T-helper 9 cell (primary cell): ENCODE measurements around the gene SLC4A7.
A peak's percentile ranks its signal among the peaks of the same experiment; 100 is the strongest.
"Not testable (repeated sequence)": the region's sequence is repeated elsewhere in the genome, so short reads cannot be mapped to it uniquely, and the experiment has no call there.

Experiments
- DNase-seq: peaks from one replicate; pipeline ENCODE4 v3.0.0-alpha.2; 2020

SLC4A7 gene

DNA sequence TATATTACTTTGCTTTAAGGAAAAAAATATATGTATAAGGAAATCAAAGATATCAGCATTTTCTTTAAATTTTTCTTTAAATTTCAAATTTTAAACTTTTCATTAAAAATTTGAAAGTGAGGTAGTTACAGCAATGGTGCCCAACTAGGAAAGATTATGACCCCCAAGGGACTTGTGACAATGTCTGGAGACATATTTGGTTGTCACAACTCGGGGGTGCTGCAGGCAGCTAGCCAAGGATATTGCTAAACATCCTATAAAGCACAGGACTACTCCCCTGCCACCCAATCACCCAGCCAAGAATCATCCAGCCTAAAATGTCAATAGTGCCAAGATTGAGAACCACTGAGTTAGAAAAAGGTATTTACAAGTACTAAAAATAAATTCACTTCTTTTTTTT is 57.3 kb downstream of the SLC4A7 start:
- DNase-seq, result no peak

DNA sequence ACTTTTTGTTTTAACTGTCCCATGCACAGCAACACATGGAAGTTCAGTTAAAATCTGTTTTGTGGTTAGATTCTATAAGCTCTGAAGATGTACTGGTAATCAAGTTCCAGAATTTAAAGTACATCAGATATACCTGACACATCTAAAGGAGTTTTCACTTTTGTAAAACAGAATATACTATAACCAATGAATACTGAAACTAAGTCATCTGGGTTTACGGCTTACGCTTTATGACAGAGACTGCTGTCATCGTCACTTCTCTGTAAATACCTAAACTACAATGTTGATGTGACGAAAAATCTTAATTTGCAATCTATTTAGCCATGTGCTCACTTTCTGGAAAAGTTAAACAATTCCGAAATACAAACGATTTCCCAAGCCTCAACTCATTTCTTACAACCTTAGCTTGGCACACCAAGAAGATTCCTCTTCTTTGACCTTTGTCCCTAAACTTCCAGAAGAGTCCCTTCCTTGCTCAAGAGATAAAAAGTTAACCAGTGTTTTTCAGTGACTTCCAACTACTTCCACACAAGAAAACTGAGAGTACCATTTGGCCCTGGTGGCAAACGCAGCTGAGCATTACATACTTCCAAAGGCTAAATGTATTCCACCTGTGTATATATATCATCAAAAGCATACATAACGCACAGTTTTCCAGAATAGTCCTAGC is 58.2 kb downstream of the SLC4A7 start:
- DNase-seq, result no peak

DNA sequence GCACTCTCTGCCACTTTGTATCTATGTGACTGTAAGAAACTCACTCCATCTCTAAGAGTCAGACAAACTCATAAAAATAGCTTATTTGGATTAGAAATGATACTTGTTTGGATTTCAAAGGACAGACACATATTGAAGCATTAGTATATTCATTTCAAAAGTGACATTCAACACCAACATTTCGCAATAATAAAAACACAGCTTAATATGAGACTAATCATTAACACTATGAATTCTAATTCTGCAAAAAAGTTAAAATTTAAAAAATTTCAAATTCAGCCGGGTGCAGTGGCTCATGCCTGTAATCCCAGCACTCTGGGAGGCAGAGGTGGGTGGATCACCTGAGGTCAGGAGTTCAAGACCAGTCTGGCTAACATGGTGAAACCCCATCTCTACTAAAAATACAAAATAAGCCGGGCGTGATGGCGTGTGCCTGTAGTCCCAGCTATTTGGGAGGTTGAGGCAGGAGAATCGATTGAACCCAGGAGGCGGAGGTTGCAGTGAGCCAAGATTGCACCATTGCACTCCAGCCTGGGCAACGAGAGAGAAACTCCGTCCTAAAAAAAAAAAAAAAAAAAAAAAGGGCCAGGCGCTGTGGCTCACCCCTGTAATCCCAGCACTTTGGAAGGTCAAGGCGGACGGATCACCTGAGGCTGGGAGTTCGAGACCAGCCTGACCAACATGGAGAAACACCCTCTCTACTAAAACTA is 59.2 kb downstream of the SLC4A7 start:
- DNase-seq, result not testable (repeated sequence)

DNA sequence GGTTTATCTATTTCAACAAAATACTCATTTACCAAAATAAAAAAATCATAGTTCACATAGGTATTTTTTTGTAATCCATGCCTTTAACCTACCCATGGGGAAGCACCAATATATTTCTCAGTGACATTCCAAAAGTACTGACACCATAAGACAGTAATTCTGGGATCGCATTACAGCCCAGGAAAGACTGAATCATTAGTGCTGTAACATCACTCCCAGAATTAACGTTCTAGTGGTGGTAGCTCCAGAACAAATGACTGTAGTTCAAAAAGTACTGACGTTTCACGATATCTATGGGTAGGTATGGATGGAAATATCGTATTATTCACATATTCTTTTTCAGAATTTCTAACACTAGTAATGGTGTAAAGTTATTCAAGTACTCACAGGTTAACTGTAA is 60.7 kb downstream of the SLC4A7 start:
- no peak for DNase-seq

DNA sequence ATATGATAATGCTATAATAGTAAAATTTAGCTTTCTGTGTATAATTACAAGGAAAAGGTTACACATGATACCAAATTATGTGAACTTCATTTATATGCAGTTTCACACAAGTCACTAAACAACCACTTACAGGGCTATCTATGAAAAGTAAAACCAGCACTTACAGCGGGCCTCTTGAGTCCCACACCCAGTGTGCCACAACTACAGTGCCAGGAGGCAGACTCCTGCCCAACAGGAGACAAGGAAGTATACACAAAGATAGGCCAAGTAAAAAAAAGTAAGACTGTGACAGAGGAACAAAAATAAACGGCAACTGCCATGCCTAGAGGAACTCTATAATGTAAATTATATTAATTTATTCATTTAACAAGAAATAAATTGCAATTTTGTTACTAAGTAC is 61.6 kb downstream of the SLC4A7 start:
- no peak for DNase-seq

DNA sequence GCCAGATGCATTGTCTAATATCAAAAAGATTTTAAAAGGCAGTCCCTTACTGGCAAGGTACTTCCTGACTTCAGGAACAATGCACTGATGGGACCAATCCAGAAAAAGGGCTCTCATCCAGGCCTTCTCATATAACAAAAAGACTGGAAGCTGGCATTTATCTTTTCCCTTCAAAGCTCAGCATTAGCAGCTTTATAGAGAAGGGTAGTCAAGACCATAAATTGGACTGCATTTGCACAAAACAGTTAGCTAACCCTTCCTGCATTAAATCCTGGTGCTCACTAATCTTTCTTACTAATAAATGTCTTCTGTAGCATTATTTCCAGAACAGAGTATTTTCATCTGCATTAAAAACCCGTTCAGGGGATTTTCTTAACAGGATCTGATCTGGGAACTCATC is 69.0 kb downstream of the SLC4A7 start:
- no peak for DNase-seq

DNA sequence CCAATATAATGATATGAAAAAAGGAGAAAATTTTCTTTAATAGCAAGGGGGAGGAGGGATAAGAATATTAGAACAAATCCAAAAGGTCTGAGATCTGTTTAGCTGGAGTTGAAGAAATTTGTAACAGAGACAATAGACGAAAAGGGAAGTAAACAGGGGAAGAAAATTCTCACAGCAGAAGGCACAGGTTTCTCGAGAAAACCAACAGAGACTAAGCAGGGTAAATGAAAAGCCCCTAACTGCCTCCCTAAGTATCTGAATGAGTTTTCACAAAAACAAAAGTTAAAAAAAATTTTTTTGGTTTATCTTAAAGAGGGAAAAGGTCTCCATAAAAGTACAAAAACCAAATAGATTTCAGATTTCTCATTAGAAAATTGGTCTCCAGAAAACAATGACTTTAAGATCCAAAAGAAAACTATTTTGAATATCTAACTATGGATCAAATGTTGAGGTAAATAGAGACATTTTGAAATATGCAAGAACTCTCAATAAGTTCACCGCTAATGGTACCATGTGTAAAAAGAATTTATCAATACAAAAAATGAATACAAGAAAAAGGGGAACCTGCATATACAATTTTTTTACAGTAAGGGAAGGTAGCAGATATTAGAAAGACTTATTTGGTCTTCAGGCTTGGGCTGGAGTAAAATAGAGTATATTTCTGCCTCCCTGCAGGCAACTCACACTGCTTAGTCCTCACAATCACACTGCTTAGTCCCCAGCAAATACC is 91.1 kb downstream of the SLC4A7 start:
- DNase-seq, result no peak

DNA sequence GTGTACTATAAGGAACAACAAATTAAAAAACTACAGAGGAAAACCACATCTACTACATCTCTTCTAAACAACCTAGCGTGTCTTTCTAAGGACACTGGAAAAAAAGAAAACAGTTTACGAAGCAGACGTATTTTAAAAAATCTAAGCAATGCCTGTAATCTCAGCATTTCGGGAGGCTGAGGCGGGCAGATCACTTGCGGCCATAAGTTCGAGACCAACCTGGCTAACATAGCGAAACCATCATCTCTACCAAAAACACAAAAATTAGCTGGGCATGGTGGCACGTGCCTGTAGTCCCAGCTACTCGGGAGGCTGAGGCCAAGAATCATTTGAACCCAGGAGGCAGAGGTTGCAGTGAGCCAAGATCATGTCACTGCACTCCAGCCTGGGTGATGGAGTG is 91.8 kb downstream of the SLC4A7 start:
- DNase-seq, result not testable (repeated sequence)

DNA sequence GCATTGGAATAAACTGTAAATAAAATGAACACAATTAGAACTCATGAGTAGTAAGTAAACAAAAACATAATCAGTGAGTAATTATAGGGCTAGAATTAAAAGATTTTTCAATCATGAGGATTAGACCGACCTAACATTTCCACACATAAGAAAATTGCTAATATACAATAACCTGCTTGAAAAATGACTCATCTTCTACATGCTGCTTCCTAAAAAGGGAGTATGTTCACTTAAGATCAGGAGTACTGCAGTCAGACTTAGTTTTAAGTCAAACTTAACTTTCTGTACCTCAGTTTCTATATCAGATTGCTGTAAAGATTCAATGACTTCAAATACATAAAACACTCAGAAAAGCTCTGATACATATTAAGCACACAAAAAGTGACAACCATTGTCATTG is 92.4 kb downstream of the SLC4A7 start:
- DNase-seq, result no peak

DNA sequence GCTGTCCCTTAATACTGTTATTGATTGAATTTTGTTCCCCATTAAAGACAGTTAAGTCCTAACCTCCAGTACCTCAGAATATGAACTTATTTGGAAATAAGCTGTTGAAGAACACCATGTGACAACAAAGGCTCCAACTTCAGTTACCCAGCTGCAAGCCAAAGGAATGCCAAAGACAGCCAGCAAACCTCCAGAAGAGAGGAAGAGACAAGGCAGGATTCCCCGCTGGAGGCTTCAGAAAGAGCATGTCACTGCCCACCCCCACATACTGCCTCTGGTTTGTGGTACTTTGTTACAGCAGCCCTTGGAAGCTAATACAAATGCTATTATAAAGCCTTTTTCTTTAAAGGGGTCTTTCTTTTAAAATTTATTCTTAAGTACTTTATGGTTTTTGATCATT is 96.6 kb downstream of the SLC4A7 start:
- no peak for DNase-seq

DNA sequence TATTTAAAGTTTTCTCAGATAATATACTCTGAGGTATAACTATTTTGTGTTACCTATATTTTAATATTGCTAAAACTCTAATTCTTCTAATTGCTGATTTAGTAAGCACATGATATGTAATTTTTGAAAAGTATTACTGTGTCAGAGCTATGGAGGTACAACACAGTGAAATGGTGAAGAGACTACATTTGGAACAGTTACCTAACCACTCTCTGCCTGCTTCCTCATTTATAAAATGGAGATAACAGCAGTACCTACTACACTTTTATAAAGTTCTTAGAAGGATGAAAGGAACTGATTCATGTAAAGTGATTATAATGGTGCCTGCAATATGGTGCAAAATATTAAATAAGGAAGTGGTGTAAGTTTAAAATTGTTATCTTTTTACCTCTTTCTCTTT is 98.7 kb downstream of the SLC4A7 start:
- no peak for DNase-seq

DNA sequence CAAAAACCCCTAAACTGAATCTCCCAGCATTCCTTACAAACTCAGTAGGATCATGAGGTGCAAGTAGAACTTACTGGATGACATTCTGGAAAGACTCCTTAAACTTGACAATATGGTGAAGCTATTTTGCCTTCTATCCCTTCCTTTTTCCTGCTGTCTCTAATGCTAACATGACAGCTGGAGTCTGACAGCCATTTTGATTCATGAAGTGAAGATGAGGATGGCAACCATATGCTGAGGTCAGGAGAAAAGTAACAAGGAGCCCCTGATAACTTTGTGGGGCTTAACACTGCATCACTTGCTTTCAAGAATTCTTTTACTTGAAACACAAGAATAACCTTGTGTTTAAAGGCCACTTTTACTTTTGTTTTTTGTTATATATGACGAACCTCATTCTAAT is 100.0 kb downstream of the SLC4A7 start:
- DNase-seq, result no peak

DNA sequence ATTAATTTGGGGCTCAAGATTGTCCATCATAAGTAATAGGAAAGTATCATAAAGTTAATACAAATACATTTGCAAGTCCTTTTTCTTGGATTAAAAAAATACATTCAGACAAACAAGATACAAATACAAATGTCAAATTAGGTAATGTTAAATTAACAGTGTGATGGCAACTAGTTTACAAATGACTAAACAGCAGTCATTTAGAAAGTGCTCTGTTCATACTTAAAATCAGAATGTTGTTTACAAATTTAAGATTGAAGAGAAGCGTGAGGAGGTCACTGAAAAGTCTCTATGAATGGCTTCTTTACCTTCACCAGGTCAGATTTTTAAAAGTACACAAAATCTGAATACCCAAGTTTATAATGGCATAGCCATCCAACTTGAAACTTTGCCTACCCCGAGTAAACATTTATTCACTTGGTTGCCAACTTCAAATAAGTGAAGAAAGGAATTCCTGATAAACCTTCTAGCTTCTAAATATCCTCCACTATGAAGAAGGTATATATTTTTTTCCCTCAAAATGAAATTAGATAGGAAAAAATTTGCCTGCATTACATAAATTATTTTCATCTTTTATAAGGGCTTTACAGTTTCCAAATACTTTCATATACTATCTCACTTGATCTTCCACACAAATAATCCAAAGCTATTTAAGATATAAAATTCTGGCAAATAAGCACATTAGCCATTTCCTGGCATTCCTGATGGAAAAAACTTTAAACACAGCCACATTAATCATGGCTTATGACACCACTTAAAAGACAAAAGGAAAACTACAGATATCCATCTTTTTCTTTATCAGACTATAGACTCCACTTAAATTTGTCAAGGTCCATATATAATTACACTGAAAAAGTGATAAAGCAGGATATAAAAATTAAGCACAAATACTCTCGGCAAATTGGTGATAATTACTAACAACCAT is 103.5 kb downstream of the SLC4A7 start:
- no peak for DNase-seq

DNA sequence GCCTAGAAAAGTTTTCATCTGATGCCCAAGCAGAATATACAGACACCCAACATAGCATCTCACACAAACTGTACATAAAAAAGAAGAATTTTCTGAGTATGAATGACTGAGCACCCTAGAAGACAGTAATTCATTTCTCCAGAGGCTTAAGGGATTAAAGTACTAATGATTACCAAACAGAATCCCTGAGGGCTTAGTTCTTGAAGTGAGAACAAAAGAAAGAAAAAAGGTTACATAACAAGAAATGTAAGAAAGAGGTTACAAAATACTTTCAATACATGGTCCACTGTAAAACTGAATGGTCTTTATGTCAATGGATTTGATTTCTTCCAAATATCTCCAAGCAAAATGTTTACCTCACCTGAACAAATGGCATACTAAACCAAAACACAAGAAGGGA is 105.9 kb downstream of the SLC4A7 start:
- no peak for DNase-seq

DNA sequence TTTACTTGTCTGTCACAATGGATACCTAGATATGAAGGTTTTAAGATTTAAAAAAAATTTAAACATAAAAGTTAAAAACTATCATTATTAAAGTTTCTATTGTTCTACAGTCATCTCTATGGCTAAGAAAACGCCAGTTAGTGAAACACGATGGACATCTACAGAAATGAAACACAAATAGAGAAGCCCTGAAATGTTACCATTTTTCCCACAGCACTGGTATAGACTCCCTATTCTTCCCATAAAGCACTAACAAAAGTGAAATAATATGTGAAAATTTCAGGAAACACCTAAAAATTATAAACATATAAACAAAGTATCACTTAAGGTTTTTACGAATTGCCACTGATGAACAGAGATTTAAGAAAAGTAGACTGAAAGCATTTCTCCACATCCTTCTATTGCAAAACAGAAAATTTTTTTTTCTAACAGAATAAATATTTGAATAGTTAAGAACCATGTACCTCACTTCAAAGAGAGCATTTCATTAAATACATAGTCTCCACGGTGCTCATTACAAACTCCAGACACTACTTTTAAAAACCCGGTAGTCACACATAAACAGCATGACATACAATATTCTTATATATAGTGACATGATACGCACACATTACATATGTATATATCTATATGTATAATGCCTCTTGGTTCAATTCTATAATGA is 107.9 kb downstream of the SLC4A7 start:
- no peak for DNase-seq

DNA sequence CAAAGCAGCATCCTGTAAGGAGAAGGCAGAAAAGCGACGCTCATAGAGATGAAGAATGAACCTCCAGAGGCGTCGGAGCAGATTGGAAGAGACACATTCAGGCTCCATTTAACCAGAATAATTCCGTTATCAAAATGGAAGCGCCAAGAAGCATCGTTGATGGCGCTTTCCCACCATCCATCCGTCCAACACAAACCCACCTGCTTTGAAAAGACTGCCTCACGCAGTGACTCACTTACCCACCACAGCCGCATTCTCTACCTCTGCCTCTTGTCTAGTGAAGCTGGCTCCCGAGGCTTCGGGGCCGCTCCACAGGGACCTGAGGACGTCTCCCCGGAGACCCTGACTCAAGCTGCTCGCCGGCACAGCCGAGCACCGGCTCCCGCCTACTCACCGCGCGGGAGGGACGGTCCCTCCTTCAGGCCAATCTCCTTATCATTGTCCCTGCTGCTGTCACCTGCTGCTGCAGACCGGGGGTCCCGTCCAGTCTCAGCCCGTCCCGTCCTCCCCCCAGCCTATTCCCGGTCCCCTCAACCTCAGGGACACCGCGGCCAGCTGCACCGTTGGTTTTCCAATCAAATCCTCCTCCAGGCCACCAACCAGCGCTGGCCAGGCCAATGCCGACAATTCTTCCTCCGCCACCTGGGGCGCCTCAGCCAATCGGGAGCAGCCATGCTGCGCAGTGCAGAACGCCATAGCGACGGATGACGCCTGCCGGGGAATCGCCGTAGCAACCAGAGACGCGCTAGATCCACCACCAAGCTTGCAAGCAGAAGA is 115.2 kb downstream of the SLC4A7 start, which contains the start of gene NEK10:
Gene NEK10, minus strand, starts transcription at position 553 of the 777 bp plus-strand sequence. CDS start 16,501 bp downstream, outside the sequence.
- DNase-seq, result peak; percentile 89

DNA sequence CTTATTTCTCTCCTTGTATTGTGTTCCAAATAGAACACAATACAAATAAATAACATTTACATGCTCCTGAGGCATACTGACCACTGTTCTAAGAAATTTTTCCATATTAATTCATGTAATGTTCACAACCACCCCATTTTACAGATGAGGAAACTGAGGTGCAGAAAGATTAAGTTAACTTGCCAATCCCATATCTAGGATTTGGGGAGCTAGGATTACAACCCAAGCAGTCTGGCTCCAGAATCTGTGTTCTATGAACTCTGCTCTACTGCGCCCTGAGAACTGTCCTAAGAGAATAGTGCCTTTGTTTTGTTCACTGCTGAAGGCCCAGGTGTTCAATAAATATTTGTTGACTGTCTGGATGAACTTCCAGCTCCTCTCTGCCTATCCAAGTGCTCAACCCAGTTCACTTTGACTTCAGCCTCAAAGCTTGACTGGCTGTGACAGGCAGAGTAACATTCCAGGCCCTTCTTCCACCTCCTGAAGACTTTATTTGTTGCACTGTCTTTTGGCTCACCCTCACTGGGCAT is 118.1 kb downstream of the SLC4A7 start:
- no peak for DNase-seq

DNA sequence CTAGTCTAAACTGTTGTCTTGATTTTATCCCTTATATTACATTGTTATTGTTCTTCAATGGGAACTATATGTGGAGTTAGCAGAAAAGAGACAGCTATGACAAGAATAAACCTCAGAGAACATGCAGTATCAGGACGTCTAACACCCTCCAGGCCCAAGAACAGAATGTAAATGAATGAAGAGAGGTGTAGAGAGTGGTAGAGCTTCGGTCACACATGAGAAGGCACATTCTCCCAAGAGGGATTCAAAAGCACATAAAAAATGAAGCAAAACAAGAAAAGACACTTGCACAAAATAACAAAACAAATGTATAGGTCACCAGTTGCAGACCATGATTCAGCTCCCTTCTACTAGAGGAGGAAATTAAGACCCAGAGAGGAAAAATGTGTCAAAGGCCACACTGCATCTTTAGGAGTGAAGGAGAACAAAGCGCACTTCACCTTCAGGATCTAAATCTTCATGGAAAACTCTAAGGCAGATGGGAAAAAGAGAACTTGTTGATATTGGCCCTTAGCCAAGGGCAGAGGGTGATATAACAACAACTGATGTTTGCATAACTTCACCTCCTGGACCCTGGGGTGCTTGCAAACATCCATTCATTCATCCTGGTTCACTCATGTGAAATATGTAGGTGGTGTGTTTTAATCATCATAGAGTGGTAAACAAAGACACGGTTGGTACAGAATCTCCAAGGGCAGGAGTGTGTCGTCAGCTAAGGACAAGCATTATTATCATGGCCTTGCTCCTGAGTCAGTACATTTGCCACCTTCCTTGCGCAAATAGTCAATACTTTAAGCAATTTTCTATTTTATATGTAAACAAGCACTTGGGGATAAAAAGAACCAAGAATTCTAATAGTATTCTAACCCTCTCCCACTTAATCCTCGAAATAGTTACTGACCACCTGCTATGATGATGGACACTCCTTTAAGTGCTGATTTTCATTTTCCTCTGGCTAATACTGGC is 123.8 kb downstream of the SLC4A7 start:
- no peak for DNase-seq

DNA sequence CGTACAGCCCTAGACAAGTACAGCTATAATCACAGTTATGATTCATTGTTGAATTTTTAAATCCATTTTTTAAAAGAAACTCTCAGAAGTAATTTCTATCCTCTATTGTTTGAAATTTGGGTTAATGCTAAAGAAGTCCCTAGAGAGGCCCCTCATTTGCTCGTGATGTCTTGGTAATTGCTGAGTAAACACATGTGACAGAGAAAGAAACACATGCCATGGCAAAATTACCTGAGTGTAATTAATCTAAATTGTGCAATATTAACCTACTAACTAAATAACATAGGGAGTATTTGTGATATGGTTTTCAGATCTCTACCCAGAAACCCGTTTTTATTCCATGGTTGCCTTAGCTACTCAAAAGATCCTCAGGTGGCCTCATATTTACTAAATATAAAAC is 125.8 kb downstream of the SLC4A7 start:
- DNase-seq, result no peak
